Measurements from ENCODE around the gene SERP2. TPM values are rescaled to one million over a fixed set of nuclear protein-coding genes. Genes with fewer than 3 reads are reported as not detected.
A peak's percentile ranks its signal among the peaks of the same experiment; 100 is the strongest.

SERP2 gene
- total and polyA plus RNA-seq, 8 donors = 1.0 to 255 (median 9.3) TPM; not detected in 1

- H3K4me1 ChIP-seq = peaks cover 0 to 6% (median 5%) of the 10 kb centered on the region in 4 donors
- peaks cover 0 to 17% (median 0%) of the 10 kb centered on the region in 4 donors for H3K36me3 ChIP-seq
- no peak overlapping the region for H3K27ac ChIP-seq
- intact Hi-C loops (cut with DNase I; ENCODE audit: low total_unique reads) = no loop called here
- no peaks in the 10 kb centered on the region for H3K9me3 ChIP-seq
- H3K27me3 ChIP-seq = no peaks in the 10 kb centered on the region
- DNase-seq = peak in 1 of 2 donors; percentile 4
- no peak for TF ChIP-seq CTCF (IDR thresholded peaks at IDR 0.05)
- no peak for TF ChIP-seq EP300 (IDR thresholded peaks at IDR 0.05)
- no peak overlapping the region for H3K4me3 ChIP-seq
- 75 to 79% (median 77%) methylated on average over 7 of the region's 7 CpGs for WGBS, 5 donors
These were observed 14.9 kb downstream of the SERP2 start for GRCh38 chr13:44388427-44389059.

- H3K4me3 ChIP-seq = no peak overlapping the region
- peaks cover 0 to 17% (median 0%) of the 10 kb centered on the region in 4 donors for H3K36me3 ChIP-seq
- H3K27me3 ChIP-seq = no peaks in the 10 kb centered on the region
- no peaks in the 10 kb centered on the region for H3K9me3 ChIP-seq
- intact Hi-C loops (cut with DNase I; ENCODE audit: low total_unique reads) = no loop called here
- TF ChIP-seq POLR2AphosphoS5 (IDR thresholded peaks at IDR 0.05) (no peak), CTCF (IDR thresholded peaks at IDR 0.05) (no peak), POLR2A (IDR thresholded peaks at IDR 0.05) (no peak), EP300 (IDR thresholded peaks at IDR 0.05) (no peak)
- peaks cover 0 to 8% (median 6%) of the 10 kb centered on the region in 4 donors for H3K4me1 ChIP-seq
- WGBS, 5 donors = 84 to 88% (median 85%) methylated on average over 4 of the region's 4 CpGs
- H3K27ac ChIP-seq = no peak overlapping the region
- no peak for DNase-seq
These were observed 15.5 kb downstream of the SERP2 start for GRCh38 chr13:44389060-44389666.

GRCh38 chr13:44389876-44390275, 16.3 kb downstream of the SERP2 start:
- 74 to 92% (median 82%) methylated on average over 1 of the region's 1 CpG for WGBS, 5 donors
- Histone ChIP-seq H3K36me3 (peaks cover 0 to 17% (median 0%) of the 10 kb centered on the region in 4 donors), H3K9me3 (no peaks in the 10 kb centered on the region), H3K4me3 (no peak overlapping the region), H3K27me3 (no peaks in the 10 kb centered on the region), H3K27ac (no peak overlapping the region), H3K4me1 (peaks cover 0 to 12% (median 9%) of the 10 kb centered on the region in 4 donors)
- no peak for DNase-seq
- intact Hi-C loops (cut with DNase I; ENCODE audit: low total_unique reads) = no loop called here
- no peak for TF ChIP-seq POLR2AphosphoS5 (IDR thresholded peaks at IDR 0.05)
- TF ChIP-seq EP300 (IDR thresholded peaks at IDR 0.05) = no peak
- no peak for TF ChIP-seq CTCF (IDR thresholded peaks at IDR 0.05)
- no peak for TF ChIP-seq POLR2A (IDR thresholded peaks at IDR 0.05)

- intact Hi-C loops (cut with DNase I; ENCODE audit: low total_unique reads) = no loop called here
- DNase-seq = peak; percentile 47 to 62
- Histone ChIP-seq H3K36me3 (peaks cover 0 to 11% (median 0%) of the 10 kb centered on the region in 4 donors), H3K27me3 (no peaks in the 10 kb centered on the region), H3K27ac (peak overlapping the region in 2 of 5 donors; percentile 8 to 30), H3K9me3 (no peaks in the 10 kb centered on the region), H3K4me1 (peaks cover 5 to 32% (median 19%) of the 10 kb centered on the region in 4 donors), H3K4me3 (no peak overlapping the region)
- TF ChIP-seq CTCF (IDR thresholded peaks at IDR 0.05) (no peak), POLR2AphosphoS5 (IDR thresholded peaks at IDR 0.05) (no peak), POLR2A (IDR thresholded peaks at IDR 0.05) (no peak), EP300 (IDR thresholded peaks at IDR 0.05) (no peak)
- 20 to 38% (median 31%) methylated on average over 8 of the region's 8 CpGs for WGBS, 5 donors
These were observed 19.8 kb downstream of the SERP2 start for GRCh38 chr13:44393391-44393790.
